Measurements from ENCODE around the gene LAMA2. TPM values are rescaled to one million over a fixed set of nuclear protein-coding genes. Genes with fewer than 3 reads are reported as not detected.

Gene LAMA2
- total and polyA plus RNA-seq, 2 of the 13 experiments (the other 11 are each of a cell fraction or from before 2014, with no cell fraction given) = 0.11 to 0.28 TPM

DNA sequence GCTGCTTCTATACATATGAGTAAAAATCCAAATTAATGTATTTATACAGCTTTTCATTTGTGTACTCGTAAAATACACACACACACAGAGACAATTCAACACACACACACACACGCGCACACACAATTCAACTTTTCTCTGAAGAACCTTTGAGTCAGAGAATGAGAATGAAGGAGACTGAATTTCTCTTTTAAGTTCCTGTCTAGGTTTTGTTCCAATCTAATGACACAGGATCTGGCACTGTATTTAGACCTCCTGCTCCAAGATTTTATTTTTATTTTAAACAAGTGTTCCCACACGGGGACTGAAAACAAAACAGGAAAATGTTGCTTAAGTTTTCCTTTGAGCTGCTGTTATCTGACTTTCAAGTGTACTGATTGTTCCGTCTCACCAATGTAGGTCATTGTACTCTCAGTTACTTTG is 250.8 kb downstream of the LAMA2 start:
- in situ Hi-C loops (cut with HindIII; ENCODE audit: extremely low pct_ligation_motif_present, low pct_unique_long_range_greater_than_20kb) = no loop called here

More for the DNA sequence above, 250.8 kb downstream of the LAMA2 start:
- H3K27me3 ChIP-seq (ENCODE audit: control insufficient read depth in 1 of 2, insufficient read depth in 2 of 2, low read length in 2 of 2) = no peaks in the 10 kb centered on the region
- no peak overlapping the region for H3K4me3 ChIP-seq (replicated peaks in 1 of 3; ENCODE audit: insufficient read depth in 1 of 3, low read depth in 2 of 3, low read length in 3 of 3)
- H3K36me3 ChIP-seq (replicated peaks in 1 of 2; ENCODE audit: control insufficient read depth in 1 of 2, insufficient read depth in 2 of 2, low read length in 2 of 2) = no peaks in the 10 kb centered on the region
- FAIRE-seq (no peak), DNase-seq (ENCODE audit: low spot score) (no peak), ATAC-seq (no peak)
- no peak overlapping the region for H3K4me2 ChIP-seq (ENCODE audit: low read depth, low read length)
- no peaks in the 10 kb centered on the region for H3K79me2 ChIP-seq (ENCODE audit: insufficient read depth, low read length)
- H3K4me1 ChIP-seq (ENCODE audit: insufficient read depth, low read length) = no peaks in the 10 kb centered on the region
- H3K27ac ChIP-seq (ENCODE audit: extremely low read length, insufficient read depth, low read length) = no peak overlapping the region
- no peak overlapping the region for H3K9ac ChIP-seq (ENCODE audit: insufficient read depth, low read depth, low read length)
- no TSS peak for BruUV-seq (replicated peaks)
- 48% methylated on average over 5 of the region's 5 CpGs for WGBS (ENCODE audit: low lambda C conversion rate)
- no peaks in the 10 kb centered on the region for H3K9me3 ChIP-seq (ENCODE audit: low read length)
- TF ChIP-seq BCL6 (CRISPR knock-in tag; IDR thresholded peaks at IDR 0.05) = no peak
- no peak for TF ChIP-seq TEAD3 (CRISPR knock-in tag; optimal IDR thresholded peaks at IDR 0.05; ENCODE audit: borderline replicate concordance)
- TF ChIP-seq ZNF816 (CRISPR knock-in tag; IDR thresholded peaks at IDR 0.05; ENCODE audit: borderline replicate concordance) = no peak
- no peak for TF ChIP-seq THYN1 (CRISPR knock-in tag; IDR thresholded peaks at IDR 0.05; ENCODE audit: borderline replicate concordance, low read depth)
- TF ChIP-seq, protein P1, sequence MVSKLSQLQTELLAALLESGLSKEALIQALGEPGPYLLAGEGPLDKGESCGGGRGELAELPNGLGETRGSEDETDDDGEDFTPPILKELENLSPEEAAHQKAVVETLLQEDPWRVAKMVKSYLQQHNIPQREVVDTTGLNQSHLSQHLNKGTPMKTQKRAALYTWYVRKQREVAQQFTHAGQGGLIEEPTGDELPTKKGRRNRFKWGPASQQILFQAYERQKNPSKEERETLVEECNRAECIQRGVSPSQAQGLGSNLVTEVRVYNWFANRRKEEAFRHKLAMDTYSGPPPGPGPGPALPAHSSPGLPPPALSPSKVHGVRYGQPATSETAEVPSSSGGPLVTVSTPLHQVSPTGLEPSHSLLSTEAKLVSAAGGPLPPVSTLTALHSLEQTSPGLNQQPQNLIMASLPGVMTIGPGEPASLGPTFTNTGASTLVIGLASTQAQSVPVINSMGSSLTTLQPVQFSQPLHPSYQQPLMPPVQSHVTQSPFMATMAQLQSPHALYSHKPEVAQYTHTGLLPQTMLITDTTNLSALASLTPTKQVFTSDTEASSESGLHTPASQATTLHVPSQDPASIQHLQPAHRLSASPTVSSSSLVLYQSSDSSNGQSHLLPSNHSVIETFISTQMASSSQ (IDR thresholded peaks at IDR 0.05; ENCODE audit: low read depth) = no peak
- TF ChIP-seq, protein P1 (CRISPR knock-in tag; IDR thresholded peaks at IDR 0.05; ENCODE audit: borderline replicate concordance) = no peak
- TF ChIP-seq TARDBP (CRISPR knock-in tag; IDR thresholded peaks at IDR 0.05) = no peak
- no peak for TF ChIP-seq PAF1 (CRISPR knock-in tag; IDR thresholded peaks at IDR 0.05)
- no peaks in the 10 kb centered on the region for H4K20me1 ChIP-seq (ENCODE audit: insufficient read depth, low read length)
- H2AFZ ChIP-seq (ENCODE audit: low read length) = no peak overlapping the region
- intact Hi-C loops (cut with micrococcal nuclease; ENCODE audit: unreplicated experiment) = no loop called here
- ChIA-PET POLR2A (no interaction called here), CTCF (ENCODE audit: low intra/inter-chr PET ratio, low total read pairs) (no interaction called here)

All from HepG2 (cell line).